RKO (cell line): Measurements from ENCODE around the gene WFDC2.

ENCODE experiments used
- DNase-seq: peaks from one replicate; pipeline ENCODE4 v3.0.0-alpha.2; 2016; ENCODE audit warnings: low spot score

Gene WFDC2, protein sequence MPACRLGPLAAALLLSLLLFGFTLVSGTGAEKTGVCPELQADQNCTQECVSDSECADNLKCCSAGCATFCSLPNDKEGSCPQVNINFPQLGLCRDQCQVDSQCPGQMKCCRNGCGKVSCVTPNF

DNA sequence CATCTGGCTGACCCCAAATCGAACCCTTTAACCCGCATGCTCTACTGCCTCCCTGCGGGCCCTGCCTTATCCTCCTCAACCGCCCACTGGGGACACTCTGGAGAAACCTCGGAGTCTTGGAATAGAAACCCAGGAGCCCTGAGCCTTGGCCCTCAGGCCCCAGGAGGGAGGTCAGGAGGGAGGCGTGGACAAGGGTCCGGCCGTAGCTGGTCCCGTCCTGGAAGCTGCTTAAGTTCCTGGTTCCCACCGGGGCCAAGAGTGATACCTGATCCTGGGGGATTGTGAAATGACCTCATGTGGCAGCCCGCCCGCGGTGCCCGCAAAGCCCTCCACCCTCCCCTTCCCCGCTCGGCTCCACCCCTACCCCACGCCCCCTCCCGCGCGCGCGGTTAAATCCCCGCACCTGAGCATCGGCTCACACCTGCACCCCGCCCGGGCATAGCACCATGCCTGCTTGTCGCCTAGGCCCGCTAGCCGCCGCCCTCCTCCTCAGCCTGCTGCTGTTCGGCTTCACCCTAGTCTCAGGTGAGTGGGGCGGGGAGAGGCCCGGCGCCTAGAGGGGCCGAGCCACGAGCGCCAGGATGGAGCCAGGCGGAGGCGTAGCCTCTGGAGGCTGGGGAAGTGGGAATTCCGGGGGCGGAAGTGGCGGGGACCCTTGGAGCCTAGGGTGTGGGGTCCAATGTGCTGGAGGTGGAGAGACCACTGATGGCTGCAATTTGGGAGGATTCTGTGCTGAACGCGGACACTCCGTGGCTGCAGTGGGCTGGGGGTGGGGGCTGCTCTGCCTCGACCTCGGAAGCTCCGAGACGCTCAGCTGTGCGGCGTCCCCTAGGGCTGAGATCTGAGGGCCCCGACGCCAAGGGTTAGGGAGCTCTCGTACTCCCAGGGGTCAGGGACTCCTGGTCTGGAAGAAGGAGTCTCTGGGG is at the start of gene WFDC2:
Gene WFDC2, plus strand, starts transcription at position 418 of the 926 bp plus-strand sequence. Its CDS starts 29 bp downstream, at position 447.
- no peak for DNase-seq

DNA sequence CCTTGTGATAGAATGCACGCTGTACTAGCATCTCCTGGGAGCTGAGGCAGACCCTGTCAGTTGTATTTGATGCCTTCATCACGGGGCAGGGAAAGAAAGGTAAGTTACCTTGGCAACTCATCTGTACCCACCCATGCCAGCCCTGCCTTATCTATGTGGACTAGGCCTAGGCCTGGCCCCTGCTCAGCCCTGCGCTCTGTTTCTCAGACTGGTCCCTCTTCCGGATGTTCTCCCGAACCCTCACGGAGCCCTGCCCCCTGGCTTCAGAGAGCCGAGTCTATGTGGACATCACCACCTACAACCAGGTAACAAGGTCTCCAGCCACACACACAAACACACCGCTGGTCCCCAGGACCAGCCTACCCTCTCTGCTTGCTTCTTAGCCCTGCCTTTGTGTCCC is 49.4 kb upstream of the WFDC2 start:
- DNase-seq = no peak

DNA sequence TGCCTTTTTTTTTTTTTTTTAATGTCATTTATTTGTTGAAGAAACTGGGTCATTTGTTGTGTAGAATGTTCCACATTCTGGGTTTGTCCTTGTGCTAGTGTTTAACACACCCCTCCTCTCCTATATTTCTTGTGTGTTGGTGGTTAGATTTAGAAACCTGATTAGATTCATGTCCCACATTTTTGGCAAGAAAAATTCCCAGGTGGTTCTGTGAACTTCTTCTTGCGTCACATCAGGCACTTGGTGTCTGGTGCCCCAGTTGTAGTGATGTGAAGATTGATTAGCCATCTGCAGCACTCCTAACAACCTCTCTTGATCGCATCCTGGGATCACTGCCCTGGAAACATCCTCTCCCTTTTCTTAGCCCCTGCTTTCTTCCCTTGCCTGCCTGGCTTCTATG is 45.9 kb upstream of the WFDC2 start:
- no peak for DNase-seq

DNA sequence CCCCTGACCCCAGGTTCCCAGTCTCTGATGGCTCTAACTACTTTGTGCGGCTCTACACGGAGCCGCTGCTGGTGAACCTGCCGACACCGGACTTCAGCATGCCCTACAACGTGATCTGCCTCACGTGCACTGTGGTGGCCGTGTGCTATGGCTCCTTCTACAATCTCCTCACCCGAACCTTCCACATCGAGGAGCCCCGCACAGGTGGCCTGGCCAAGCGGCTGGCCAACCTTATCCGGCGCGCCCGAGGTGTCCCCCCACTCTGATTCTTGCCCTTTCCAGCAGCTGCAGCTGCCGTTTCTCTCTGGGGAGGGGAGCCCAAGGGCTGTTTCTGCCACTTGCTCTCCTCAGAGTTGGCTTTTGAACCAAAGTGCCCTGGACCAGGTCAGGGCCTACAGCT is 44.0 kb upstream of the WFDC2 start:
- DNase-seq = no peak

DNA sequence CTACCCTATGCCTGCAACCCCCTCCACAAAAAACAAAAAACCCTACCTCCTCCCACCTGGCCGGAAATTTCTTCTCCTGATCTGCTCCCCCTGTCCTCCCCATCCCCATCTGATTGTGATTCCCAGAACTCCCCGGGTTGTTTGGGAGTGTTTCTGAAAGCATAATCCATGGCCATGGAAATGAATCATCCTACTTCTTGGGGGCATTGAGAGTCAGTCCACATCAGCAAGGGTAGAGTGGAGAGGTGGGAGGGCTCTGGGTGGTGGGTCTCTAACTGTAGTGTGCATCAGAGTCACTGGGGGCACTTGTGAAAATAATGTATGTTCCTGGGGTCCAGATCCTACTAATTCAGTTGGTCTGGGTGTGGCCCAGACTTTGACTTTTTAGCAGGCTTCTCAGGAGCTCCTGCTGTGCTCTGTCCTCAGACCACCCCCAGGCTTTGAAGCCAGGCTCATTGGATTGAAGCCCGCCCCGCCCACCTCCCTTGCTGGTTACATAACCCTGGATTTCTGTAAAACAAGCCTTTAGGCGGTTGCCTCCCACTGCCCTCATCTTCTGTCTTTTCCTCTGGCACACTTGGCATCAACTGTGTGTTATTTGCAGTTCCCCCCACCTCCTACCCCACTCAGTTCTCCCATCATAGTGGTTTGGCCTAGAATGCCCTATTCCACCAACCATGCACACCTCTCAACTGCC is 43.1 kb upstream of the WFDC2 start:
- no peak for DNase-seq

DNA sequence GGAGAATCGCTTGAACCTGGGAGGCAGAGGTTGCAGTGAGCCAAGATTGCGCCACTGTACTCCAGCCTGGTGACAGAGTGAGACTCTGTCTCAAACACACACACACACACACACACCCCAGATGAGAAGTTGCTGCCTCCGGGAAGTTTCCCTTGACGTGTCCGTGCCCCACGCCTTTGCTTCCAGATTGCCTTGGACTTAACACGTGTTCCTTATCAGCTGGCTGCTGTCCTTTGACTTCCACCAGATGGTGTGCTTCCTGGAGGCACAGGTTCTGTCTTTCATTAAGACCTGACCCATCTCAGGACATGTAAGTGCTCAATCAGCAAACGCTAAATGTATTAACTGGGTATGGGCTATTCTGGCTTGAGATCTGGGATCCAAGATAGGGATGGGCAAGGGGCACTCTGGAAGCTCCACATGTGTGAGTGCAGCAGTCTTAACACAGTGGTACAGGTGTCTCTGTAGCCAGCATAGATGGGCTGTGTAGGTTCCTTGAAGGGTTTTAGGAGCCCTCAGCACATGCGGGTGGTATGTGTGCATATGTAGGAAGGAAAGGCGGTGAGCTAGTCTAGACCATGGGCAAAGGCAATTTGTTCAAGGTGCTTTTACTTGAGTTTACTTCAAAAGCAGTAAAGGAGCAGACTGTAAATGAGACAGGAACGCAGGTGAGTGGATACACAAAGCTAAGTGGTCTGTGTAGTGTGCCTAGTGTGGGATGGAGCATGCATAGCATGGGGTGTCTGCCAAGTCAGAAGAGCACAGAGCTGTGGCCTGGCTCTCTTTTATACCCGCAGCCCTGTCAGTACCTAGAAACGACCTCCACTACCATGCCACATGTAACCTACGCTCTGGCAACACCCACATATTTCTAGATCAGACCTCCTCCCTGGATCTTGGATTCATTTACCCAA is 42.1 kb upstream of the WFDC2 start:
- DNase-seq = no peak

DNA sequence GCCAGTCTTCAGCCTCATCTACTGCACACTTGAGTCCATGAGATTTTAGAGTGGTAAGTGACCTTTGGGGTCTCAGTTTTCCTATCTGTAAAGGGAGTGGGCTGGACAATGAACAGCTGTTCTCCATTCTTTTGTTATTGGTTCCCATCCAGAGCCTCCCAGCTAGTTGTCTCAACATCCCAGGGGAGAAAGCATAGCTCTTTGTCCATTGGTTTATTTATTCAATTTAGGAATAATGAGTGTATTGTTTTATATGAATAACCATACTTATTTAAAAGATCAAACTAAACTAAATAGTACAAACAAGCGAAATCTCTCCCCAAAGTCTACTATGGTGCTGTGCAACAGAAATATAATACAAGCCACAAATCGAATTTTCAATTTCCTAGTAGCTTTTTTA is 39.9 kb upstream of the WFDC2 start:
- no peak for DNase-seq

DNA sequence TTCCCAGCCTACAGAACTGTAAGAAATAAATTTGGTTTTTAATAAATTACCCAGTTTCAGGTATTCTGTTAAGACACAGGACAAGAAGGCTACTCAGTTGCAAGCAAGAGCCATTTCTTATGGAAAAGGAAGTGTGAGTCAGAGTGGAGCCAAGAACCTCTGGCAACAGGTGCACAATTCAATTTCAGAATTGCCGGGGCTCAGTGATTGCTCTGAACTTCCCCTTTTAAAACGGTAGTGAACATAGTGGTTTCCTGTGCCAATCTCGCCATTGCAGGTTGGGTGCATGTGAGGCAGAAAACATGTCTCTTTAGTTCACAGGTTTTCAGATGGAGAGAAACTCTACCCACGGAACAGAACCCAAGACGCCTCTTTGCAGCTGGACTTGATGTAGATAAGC is 37.3 kb upstream of the WFDC2 start:
- DNase-seq = no peak

DNA sequence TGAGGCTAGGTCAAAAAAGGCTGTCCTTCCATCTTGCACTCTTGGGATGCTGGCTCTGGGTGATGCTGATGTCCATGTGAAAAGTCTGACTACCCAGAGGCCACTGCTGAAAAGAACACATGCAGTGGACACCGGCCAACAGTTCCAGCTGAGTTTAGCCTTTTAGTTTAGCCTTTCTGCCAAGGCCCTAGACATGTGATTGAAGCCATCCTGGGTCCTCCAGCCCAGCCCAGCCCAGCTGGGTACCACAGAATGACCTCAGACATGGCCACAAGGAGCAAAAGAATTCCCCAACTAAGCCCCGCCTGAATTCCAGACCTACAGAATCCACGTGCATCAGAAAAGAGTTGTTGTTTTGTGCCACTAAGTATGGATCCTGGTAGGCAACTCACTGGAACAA is 36.2 kb upstream of the WFDC2 start:
- DNase-seq = no peak

DNA sequence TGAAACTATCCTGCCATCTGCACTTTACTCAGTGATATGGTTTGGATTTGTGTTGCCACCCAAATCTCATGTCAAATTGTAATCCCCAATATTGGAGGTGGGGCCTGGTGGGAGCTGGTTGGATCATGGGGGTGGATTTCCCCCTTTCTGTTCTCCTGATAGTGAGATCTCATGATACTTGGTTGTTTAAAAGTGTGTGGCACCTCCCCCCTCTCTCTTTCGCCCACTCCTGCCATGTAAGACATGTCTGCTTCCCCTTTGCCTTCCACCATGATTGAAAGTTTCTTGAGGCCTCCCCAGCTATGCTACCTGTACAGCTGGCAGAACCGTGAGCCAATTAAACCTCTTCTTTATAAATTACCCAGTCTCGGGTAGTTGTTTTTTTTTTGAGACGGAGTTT is 35.6 kb upstream of the WFDC2 start:
- no peak for DNase-seq

DNA sequence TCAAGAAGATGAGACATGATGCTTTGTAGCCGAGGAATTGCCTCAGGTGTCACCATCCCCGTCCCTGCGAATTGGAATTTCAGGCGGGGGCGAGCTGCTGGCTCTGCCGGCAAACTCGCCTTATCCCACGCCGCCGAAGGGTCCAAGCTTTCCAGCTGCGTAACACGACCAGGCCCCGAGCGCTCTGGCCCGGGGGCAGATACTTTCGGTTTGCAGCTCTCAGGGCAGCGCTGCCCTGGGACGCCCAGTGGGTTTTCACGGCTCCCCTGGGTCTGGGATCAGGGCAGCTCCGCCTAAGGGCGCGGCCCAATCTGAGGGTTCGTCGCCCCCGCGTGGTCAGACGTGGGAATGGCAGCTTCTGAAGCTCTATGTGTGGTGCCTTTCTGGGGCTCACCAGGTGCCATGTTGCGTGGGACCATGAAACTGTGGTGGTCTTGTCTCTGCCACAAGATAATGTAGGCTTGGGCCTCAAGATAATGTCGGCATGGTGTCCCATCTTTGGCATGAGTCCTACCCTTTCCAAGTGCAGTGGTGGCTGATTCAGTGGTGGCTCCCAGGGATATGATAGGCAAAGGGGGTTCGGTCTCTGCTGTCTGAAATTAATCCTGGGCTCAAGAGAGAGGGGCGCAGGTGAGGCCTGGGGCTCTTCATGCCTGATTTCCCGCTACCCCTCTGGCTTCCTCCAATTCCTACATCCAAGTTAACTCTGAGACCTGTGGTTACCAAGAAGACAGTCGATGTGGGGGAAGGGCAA is 32.6 kb upstream of the WFDC2 start:
- DNase-seq = peak; percentile 90

DNA sequence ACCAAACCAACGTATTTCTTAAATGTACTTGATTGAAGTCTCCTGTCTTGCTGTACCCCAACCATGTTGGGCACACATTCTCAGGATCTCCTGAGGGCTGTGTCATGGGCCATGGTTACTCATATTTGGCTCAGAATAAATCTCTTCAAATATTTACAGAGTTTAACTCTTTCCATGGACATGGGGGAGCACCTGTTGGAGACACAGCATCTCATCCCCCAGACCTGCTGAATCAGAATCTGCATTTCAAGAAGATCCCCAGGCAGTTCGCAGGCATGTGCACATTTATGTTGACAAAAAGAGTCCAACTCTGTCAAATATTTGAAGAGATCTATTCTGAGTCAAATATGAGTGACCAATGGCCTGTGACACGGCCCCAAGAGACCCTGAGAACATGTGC is 29.1 kb upstream of the WFDC2 start:
- no peak for DNase-seq

DNA sequence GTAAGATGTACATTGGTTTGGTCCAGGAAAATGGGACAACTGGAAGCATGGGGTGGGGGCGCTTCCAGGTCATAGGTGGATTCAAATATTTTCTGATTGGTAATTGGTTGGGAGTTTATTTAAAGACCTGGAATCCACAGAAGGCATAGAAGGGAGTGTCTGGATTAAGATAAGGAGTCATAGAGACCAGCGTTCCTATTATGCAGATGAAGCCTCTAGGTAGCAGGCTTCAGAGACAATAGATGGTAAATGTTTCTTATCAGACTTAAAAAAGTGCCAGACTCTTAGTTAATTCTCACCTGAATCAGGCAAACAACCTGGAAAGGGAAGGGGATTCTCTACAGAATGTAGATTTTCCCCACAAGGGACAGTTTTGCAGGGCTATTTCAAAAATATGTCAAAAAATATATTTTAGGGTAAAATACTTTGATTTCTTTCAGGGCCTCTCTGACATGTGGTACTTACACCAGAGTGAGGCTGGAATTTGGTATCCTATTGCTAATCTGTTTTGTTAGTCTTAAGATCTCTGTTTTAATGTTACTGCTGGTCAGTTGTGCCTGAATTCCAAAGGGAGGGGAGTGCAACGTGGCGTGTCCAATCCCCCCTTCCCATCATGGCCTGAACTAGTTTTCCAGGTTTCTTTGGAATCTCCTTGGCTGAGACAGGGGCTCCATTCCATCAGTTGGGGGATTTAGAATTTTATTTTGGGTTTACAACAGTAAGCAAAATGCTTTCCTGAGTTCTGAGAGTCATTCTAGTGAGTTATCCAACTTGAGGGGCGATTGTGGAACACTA is 28.5 kb upstream of the WFDC2 start:
- no peak for DNase-seq

DNA sequence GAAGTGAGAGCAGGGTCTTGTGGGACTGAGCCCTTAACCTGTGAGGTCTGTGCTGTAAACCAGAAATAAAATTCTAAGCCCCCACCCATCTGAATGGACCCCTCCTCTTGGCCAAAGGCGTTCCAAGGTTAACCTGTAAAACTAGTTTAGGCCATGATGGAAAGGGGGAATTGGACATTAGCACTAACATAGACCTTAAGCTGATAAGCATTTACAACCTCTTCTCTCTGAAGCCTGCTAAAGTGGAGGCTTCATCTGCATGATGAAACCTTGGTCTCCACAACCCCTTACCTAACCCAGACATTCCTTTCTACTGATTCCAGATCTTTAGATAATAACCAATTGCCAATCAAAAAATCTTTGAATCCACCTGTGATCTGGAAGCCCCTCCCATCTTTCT is 27.8 kb upstream of the WFDC2 start:
- no peak for DNase-seq

DNA sequence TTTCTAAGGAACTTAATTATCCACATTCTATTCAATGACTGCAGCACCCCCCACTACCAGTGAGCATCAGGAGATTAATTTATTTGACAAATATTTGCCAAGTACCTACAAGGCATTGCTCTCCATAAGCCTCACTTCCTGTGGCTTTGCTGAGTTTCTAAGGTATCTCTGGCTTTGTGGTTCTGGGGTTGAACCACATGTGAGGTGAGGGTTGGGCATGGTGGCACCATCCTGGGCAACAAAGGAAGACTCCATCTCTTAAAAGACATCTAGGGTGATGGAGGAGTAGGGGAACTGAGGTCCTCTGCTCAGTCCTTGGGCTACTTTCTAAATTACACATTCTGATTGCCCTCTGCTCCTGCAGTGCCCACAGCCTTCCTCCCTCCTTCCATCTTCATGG is 25.5 kb upstream of the WFDC2 start:
- DNase-seq = no peak

DNA sequence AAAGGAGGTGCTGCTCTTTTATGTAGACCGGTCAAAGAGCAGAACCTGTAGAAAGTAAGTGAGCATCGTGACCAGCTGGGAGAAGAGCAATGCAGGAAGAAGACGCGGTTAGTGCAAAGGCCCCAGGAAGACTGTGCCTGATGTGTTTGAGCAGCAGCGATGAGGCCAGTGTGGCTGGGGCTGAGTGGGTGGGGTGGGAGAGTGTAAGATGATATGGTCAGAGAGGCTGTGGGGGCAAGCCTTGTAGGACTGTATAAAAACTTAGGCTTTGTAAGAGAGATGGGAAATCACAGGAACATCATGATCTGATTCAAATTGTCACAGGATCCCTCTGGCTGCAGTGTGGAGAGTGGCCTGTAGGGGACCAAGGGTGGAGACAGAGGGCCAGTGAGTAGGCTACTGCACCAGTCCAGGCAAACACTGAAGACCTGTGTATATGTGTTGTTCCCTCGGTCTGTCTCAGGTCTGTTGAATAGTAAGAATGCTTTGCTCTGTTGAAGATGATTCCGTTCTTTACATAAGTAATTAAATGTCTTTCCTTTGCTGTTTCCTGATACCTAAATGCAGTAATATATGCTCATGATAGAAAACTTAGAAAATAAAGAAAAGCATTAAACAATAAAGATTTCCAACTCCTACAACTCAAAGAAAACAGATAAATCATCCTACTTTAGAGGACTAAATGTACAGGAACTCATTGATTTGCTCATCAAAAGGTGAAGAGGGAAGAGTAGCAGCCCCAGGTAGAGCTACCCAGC is 23.6 kb upstream of the WFDC2 start:
- DNase-seq = peak; percentile 63

DNA sequence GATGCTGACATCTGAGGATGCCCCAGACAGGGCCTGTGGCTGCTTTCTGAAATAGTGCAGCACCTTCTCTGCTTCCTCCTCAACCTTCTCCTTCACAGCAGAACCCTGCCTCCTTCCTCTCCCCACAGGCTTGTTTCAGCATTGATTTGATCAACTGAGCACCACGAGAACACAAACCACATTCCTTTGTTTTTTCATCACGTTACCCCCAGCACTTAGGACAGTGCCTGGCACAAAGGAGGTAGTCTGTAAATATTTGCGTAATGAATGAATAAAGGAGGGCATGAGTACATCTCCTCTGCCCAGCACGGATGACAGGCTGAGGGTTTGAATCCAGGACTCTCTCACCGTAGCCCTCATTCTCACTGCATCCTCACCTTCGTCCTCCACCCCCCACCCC is 21.3 kb upstream of the WFDC2 start:
- no peak for DNase-seq

DNA sequence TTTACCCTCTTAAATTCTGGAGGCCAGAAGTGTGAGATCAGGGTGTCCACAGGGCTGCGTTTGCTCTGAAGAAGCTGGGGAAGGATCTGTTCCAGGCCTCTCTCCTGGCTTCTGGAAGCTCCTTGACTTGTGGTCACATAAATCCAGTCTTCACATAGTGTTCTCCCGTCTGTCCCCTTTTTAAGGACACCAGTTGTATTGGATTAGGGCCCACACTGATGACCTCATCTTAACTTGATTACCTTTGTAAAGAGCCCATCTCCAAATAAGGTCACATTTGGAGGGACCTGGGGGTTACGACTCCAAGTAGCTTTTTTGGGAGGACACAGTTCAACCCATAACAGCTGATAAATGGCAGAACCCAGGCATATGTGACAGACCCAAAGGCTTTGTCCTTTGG is 20.0 kb upstream of the WFDC2 start:
- DNase-seq = no peak

DNA sequence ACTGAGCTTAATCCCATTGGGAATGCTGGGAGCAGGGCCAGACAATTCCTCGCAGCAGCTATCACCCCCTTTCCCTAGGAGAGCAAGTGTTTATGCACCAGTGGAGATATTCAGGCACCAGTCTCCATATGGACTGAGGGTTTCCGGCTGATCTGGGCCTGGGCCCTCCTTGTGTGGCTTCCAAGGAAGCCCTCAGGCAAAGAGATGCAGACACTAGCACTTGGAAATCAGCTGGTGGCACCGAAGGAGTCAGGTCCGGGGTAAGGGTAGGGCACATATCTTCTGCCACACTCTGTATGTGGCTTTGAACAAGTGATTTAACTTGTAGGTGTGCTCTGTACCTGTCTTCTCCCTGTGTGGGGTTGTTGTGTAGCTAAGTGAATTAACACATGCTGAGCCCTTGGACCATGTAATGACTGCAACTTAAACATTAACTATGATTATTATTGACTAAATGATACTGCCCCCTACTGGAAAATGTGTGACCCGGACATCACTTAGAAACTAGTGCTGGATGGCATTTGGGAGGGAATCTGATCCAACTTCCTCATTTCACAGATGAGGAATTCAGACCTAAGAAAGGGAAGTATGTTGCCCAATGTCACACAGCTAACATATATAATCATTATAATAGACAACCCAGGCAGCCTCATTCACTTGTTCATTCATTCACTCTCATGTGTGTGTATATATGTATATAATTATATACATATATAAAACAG is 19.3 kb upstream of the WFDC2 start:
- DNase-seq = peak; percentile 26
